Left renal pelvis (tissue), 4 donors: ENCODE results near the gene EML6. TPM values are rescaled to one million over a fixed set of nuclear protein-coding genes. Genes with fewer than 3 reads are reported as not detected.
"Not testable (repeated sequence)": the region's sequence is repeated elsewhere in the genome, so short reads cannot be mapped to it uniquely, and the experiment has no call there.

Experiments used
- DNase-seq, 4 donors: peaks; one replicate each; pipeline ENCODE4 v3.0.0-alpha.2; 2013; ENCODE audit warnings: low read depth in 4 of 4, low spot score in 3 of 4
- polyA plus RNA-seq, 4 donors: library from polyadenylated mRNA; unstranded; fragments of 120-200 nt; gene quantifications; one replicate each; pipeline ENCODE4 v1.2.1, GENCODE V29; 2013; ENCODE audit not compliant: insufficient read length in 4 of 4

EML6 gene
- polyA plus RNA-seq = 10 to 100 TPM in 2 of 4 donors, 1 to 10 TPM in 1, under 1 TPM in 1; 0.49 to 17.2 (median 12.2) TPM

DNA sequence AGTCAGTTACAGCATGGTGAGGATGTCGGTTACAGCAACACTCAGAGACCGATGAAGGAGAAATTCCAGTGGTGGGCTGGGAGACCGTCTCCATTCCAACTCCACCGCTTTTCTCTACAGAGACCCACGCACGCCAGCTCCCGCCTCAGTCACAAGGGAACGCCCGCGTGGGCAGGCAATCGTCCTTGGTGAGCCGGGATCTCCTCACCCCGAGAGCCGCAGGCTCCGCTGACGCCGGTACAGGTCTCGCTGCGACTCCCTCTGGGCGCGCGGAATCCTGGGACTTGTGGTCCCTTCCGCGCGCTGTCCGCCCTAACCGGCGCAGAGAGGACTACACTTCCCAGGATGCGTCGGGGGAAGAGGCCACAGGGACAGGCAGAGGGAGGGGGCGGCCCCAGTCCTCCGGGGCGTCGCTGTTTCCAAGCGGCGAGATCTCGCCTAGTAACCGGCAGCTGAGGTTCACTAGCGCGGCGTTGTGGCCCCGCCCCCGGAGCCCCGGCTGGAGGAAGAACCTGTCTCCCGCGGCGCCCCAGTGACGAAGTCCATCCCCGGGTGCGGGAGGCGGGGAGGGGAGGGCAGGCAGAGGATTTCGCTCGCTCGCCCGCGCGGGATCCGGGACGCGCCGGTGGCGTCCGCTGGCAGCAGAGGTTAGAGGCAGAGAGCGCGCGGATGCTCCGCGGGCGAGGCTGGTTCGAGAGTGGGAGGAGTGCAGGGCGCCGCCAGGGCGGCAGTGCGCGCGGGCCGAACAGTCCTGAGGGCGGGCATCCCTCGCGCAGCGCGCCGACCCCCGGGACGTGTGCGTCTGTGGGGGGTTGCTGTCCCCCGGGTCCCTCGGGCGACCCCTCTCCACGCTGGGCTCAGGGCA, at the start of gene EML6:
Gene EML6, plus strand, starts transcription at position 532 of the 865 bp plus-strand sequence. CDS start 1,400 bp downstream, outside the sequence.
- DNase-seq = peak; percentile 91 to 95 (median 94)

DNA sequence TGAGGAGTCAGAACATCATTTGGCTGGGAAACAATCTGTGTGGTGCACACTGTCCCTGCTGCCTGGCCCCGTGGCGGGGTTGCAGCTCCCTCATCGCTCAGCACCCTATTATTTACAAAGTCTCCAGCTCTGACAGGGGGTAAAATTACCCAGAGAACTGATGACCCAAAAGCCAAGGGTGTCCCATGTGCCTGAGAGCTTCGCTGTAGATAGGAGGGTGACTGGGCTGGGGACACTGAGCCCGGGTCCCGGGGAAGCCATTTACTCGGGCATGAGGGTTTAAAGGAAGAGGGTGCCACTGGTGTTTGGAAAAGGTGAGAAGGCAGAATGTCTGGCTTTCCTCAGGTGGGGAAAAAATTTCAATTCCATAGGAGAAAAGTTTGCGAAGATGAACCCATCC, 48.2 kb upstream of the EML6 start:
- no peak for DNase-seq

GRCh38 chr2:54675738-54676137, 47.7 kb upstream of the EML6 start:
- DNase-seq = no peak

DNA sequence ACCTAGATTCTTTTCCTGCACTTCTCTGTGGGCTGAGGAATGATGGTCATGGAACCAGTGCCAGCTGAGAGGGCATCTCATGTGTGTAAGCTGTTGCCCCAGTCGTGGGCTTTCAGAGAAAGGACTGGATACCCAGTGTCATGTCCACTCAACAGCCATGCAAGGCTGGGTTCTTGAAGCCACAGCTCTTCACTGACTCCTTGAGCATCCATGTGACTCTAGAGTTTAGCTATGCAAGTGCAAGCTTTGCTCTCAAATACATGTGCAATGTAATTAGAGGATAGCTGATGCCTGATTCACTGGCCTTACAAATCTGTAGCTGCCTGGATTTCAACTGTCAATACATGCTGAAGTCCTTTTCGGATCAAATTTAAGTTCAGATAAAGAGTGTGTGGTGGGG, 46.8 kb upstream of the EML6 start:
- no peak for DNase-seq

- DNase-seq = no peak
Observed at GRCh38 chr2:54677476-54678265, 45.8 kb upstream of the EML6 start.

GRCh38 chr2:54678719-54679118, 44.7 kb upstream of the EML6 start:
- no peak for DNase-seq

DNA sequence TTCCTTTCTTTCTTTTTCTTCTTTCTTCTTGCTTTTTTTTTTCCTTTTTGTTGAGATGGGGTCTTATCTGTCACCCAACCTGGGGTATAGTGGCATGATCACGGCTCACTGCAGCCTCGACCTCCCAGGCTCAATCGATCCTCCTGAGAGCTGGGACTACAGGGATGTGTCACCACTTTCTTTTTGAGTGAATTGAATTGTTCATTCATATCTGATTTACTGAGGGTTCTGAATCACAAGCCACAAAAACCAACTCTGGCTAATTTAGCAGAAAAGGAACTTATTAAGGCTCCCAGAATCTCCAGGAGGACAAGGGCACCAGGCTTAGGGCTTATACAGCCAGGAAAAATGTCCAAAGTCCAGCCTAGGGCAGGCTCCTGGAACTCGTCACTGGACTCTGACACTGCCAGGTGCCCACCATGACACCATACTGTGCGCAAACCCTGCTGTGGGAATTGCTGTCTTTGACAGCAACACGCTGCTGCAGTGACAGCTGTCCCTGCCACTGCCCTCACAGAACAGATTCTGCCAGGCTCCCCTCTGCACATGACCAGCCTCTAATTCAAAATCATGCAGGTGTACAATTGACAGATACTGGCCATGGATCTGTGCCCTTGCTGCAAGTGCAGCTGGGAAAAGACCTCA, 42.9 kb upstream of the EML6 start:
- DNase-seq = no peak

GRCh38 chr2:54681416-54681815, 42.0 kb upstream of the EML6 start:
- DNase-seq = no peak

GRCh38 chr2:54683596-54683995, 39.9 kb upstream of the EML6 start:
- DNase-seq = no peak

DNA sequence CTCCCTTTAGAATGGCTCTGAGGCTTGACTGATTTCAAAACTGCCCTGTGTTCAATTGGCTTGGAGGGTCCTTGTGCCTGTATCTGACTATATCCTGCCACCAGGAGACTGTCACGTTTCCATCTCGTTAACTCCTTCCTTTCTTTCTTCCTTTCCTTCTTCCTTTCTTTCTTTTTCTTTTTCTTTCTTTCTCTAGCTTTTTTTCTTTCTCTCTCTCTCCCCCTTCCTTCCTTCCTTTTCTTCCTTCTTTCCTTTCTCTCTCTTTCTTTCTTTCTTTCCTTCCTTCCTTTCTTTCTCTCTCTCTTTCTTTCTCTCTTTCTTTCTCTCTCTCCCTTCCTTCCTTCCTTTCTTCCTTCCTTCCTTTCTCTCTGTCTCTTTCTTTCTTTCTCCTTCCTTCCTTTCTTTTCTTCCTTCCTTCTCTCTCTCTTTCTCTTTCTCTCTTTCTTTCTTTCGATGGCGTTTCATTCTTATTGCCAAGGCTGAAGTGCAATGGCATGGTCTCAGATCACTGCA, 38.1 kb upstream of the EML6 start:
- DNase-seq = no peak

- DNase-seq = no peak
Observed at GRCh38 chr2:54687595-54688152, 35.8 kb upstream of the EML6 start.

DNA sequence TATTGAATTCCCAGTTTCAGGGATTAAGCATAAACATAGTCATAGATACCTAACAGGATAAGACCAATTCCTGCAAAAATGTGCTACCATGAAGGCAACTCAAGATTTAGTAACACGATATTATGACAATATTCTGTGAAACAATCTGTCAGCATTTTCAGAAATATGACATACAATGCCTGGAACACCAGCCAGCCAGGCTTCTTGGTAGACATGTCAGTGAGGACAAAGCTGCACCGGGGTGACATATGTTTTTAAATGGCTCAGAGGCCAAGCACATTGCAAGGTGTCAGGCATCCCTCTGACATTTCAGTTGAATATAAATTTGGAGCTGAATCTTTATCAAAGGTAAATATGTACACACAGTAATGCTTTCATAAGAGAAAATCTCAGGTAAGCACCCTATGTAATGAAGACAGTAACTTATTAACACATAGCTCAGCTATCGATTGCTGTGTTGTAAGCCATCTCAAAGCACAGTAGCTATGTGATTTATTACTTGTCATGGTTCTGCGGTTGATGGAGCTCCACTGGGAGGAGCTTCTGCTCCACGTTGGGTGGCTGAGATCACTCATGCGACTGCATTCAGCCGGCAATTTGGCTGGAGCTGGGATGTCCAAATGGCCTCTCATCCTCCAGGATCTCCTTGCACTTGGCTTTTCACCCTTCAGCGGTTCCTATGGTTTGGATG, 31.9 kb upstream of the EML6 start:
- no peak for DNase-seq

DNA sequence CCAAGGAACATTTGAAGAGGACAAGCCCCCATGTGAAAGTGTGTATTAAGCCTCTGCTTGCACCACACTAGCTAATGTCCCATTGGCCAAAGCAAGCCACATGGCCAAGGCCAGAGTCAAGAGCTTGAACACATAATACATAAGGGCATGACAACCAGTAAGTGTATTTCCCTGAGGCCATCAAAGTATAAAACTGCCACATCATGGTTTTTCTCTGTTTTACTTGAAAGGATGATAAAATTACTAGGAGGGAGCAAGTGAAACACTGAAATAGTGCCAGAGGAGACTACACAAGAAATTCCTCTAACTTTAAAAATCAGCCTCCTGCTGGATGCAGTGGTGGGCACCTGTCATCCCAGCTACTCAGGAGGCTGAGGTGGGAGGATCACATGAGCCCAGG, 30.9 kb upstream of the EML6 start:
- no peak for DNase-seq

- no peak for DNase-seq
Observed at GRCh38 chr2:54695378-54695777, 28.1 kb upstream of the EML6 start.

- no peak for DNase-seq
Observed at GRCh38 chr2:54697934-54698333, 25.5 kb upstream of the EML6 start.

DNA sequence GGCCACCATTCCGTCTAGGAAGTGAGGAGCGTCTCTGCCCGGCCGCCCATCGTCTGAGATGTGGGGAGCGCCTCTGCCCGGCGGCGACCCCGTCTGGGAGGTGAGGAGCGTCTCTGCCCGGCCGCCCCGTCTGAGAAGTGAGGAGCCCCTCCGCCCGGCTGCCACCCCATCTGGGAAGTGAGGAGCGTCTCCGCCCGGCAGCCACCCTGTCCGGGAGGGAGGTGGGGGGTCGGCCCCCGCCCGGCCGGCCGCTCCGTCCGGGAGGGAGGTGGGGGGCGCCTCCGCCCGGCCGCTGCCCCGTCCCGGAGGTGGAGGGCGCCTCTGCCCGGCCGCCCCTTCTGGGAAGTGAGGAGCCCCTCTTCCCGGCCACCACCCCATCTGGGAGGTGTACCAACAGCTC, 24.5 kb upstream of the EML6 start:
- DNase-seq = not testable (repeated sequence)

DNA sequence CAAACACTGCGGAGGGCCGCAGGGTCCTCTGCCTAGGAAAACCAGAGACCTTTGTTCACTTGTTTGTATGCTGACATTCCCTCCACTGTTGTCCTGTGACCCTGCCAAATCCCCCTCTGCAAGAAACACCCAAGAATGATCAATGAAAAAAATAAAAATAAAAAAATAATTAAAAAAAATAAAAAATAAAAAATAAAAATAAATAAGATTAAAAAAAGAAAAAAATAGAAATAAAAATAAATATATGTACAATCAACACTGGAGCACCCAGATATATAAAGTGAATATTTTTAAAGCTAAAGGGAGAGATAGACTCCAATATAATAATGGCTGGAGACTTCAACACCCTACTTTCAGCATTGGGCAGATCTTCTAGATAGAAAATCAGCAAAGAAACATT, 23.8 kb upstream of the EML6 start:
- no peak for DNase-seq

DNA sequence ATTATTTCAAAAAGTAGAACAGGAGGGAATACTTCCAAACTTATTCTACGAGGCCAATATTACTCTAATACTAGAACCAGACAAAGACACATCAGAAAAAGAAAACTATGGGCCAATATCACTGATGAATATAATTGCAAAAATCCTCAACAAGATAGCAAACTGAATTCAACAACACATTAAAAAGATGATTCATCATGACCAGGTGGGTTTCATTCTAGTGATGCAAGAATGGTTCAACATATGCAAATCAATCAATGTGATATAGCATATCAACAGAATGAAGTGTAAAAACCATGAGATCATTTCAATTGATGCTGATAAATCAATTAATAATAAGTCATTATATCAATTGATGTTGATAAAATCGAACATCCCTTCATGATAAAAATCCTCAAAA, 22.4 kb upstream of the EML6 start:
- DNase-seq = no peak

GRCh38 chr2:54704238-54704637, 19.2 kb upstream of the EML6 start:
- no peak for DNase-seq
